22Rv1 (cell line): ENCODE measurements around the gene SYNGR2.

Experiments
- H3K27ac ChIP-seq: fragments of 450-650 bp; 2 replicates; pipeline ENCODE4 v1.5.1; 2017
- ZFX ChIP-seq: fragments of 450-650 bp; IDR thresholded peaks from 2 replicates; pipeline ENCODE4 v1.6.1; 2017; ENCODE audit warnings: antibody characterized with exemption, borderline replicate concordance
- TF ChIP-seq, protein P1 (sequence below): fragments of 450-650 bp; IDR thresholded peaks from 2 replicates; pipeline ENCODE4 v1.5.1; 2017; ENCODE audit warnings: mild to moderate bottlenecking

Gene SYNGR2

DNA sequence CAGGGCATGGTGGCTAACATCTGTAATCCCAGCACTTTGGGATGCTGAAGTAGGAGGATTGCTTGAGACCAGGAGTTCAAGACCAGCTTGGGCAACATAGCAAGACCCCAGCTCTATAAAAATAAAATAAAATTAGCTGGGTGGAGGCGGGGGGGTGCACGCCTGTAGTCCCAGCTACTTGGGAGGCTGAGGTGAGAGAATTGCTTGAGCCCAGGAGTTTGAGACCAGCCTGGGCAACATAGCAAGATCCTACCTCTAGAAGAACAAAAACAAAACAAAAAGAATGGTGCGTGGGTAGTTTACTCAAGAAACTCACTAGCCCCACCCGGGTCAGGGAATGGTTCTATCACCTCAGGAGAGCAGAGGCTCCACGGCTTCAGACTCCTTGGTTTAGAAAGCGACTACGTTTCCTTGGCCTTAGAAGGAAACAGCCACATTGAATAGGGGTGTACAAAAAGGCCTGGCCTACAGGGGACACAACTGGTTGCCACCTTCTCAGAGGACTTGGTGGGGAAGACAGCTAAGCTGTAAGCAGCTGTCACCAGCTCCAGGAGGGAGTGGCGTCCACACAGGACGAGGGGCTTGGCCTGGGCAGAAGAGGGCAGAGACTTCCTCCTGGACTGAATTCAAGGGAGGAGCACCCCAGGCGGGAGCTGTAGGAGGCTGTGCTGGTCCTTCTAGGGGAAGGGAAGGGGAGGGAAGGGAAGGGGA lies 17.8 kb downstream of the SYNGR2 start:
- peak overlapping the region; percentile 69 for H3K27ac ChIP-seq
- TF ChIP-seq ZFX, result no peak
- TF ChIP-seq, protein P1, sequence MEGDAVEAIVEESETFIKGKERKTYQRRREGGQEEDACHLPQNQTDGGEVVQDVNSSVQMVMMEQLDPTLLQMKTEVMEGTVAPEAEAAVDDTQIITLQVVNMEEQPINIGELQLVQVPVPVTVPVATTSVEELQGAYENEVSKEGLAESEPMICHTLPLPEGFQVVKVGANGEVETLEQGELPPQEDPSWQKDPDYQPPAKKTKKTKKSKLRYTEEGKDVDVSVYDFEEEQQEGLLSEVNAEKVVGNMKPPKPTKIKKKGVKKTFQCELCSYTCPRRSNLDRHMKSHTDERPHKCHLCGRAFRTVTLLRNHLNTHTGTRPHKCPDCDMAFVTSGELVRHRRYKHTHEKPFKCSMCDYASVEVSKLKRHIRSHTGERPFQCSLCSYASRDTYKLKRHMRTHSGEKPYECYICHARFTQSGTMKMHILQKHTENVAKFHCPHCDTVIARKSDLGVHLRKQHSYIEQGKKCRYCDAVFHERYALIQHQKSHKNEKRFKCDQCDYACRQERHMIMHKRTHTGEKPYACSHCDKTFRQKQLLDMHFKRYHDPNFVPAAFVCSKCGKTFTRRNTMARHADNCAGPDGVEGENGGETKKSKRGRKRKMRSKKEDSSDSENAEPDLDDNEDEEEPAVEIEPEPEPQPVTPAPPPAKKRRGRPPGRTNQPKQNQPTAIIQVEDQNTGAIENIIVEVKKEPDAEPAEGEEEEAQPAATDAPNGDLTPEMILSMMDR, result no peak

DNA sequence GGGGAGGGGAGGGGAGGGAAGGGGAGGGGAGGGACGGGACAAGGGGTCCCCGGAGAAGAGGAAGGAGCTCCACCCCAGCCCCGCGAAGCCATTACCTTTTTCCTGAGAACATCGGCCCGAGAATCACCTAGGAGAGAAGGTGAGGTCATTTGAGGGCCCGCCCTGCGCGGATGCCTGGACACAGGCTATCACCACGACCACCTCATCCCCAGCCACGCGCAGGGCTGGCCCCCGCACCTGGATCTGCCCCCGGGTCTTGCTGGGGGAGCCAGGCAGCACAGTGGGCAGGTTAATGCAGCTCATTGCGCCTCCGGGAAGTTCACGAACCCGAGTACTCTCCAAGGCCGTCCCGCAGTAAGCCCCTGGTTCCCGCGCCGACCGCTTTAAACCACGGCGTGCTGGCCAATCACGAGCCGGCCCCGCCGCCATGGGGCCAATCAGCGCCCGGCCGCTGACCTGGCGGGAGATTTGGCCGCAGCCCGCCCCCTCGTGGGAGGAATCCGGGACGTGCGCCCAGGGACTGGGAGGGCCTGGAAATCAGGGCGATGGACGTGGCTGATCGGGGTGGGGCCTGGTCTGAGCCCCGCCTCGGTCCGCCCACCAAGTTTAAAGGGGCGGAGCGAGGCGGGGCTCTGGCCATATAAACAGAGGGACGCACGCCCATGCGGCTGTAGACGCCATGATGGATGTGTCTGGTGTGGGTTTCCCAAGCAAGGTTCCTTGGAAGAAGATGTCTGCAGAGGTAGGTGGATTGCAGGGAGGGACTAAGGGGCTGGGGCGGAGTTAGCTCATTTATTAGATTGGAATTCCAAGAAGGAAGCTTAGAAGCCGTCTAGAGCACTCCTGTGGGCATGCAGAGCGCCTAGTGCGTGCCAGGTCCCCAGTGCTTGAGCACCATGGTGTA lies 18.6 kb downstream of the SYNGR2 start, which contains the start of the genes AFMID and TK1:
Gene AFMID, plus strand, starts transcription at position 671 of the 904 bp plus-strand sequence. Its CDS starts 9 bp downstream, at position 680.
Gene TK1, minus strand, starts transcription at position 361 of the 904 bp plus-strand sequence. Its CDS starts 58 bp downstream, at position 303.
- no peak for TF ChIP-seq ZFX
- TF ChIP-seq, protein P1, result peak; percentile 74
- peak within 1 kb of the TSS; percentile 69 for H3K27ac ChIP-seq

DNA sequence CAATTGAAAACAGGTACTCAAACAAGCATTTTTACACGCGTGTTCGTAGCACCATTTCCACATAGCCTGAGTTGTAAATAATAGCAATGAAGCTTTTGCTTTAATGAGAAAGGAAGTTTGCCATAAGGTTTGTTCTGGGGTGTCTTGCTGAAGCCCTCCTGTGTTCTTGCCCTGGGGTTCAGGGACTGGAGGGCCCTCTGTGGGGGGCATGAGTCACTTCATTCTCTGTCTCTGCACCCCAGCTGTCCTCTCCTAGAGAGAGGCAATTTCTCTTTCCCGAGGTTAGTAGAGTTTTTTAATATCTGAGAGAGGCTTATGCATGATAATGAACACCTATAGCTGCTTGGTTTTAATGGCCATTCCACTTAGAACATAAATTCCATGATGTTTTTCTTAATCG lies 28.3 kb downstream of the SYNGR2 start:
- H3K27ac ChIP-seq, result no peak overlapping the region

DNA sequence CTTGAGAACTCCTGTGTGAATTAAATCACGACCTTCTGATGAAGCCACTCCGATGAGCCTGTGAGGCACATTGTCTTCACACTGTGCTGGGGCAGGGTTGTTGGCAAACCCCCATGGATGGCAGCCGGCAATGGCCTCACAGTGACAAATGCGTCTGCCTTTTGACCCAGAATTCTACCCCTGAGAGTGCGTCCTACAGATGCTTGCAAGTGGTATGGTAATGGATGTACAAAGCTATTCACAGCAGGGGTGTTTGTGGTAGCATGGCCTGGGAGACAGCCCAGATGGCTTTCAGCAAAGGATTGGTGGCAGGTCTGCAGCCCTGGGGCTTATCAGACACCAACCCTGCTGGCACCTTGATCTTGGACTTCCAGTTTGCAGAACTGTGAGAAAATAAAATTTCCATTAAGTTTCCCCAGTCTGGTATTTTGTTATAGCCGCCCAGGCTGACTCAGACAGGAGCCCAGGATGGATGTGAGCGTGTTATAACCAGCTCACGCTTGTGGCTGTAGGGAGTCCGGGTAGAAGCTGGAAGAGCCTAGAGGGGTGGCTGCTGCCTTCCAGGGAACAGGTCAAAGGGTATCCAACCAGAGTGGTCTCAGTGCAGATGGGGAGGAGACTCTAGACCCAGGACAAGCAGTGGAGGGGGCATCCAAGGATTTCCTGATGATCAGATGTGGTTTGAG lies 28.9 kb downstream of the SYNGR2 start:
- TF ChIP-seq ZFX, result no peak
- TF ChIP-seq, protein P1, result no peak
- no peak overlapping the region for H3K27ac ChIP-seq

More for the DNA sequence above, 28.3 kb downstream of the SYNGR2 start:
- TF ChIP-seq, protein P1, result no peak
- TF ChIP-seq ZFX, result no peak

DNA sequence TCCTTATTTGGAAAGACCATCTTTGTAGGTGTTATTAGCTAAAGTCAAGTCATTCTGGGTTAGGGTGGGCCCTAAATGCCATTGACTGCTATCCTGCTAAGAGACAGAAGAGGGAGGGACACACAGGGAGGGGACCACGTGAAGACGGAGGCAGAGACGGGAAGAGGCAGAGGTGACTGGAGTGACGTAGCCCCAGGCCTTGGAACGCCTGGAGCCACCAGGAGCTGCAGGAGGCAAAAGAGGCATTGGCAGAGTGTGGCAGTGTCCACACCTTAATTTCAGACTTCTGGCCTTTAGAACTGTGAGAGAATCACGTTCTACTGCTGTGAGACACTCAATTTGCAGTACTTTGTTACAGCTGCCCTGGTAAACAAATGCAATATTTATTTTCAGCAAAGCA lies 32.1 kb downstream of the SYNGR2 start:
- H3K27ac ChIP-seq, result no peak overlapping the region
- TF ChIP-seq, protein P1, result no peak
- no peak for TF ChIP-seq ZFX

DNA sequence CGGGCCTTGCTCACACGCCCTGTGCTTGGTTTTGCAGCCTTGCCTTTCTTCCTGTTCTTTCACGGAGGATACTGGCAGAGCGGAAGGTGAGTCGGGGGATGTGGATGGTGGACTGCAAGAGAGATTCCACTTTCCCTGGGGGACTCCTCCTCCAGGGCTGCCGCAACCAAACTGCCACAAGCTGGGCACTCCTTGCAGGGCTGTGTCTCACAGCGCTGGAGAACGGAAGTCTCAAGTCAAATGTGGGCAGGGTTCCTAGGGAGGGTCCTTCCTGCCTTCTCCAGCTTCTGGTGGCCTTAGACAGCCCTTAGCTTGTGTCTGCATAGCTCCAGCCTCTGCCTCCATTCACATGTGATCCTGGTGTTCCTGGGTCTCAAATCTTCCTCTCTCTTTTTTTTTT lies 34.3 kb downstream of the SYNGR2 start:
- H3K27ac ChIP-seq, result no peak overlapping the region
- TF ChIP-seq, protein P1, result no peak
- TF ChIP-seq ZFX, result no peak
